HCT116 (cell line): ENCODE measurements around the gene RIPOR3. TPM values are rescaled to one million over a fixed set of nuclear protein-coding genes. Genes with fewer than 3 reads are reported as not detected.
A peak's percentile ranks its signal among the peaks of the same experiment; 100 is the strongest.

Experiments used
- ATAC-seq: fragments of 200-7000 bp; cut with Tn5 transposase; 2 replicates; pipeline ENCODE4 v1.9.1; 2020; ENCODE audit warnings: mild to moderate bottlenecking, moderate library complexity
- BruUV-seq: library from RNA; stranded (reverse); fragments of 400-500 nt; replicated peaks from 2 replicates; lab custom pipeline; 2021; lab: Mats Ljungman, UMichigan
- CTCF ChIA-PET: fragments of 300-600 bp; sonication (Branson Sonifier 250); formaldehyde crosslinking; loops from one replicate; lab custom pipeline; 2021; ENCODE audit warnings: antibody characterized with exemption; lab: Charles Lee
- POLR2A ChIA-PET: fragments of 300-600, 350-600 bp; sonication (Branson Sonifier 250); formaldehyde crosslinking; loops from one replicate; lab custom pipeline; 2021; ENCODE audit warnings: antibody characterized with exemption; lab: Charles Lee
- RAD21 ChIA-PET, 2 experiments: fragments of 300-600 bp; sonication (Branson Sonifier 250); formaldehyde crosslinking; loops; one replicate each; lab custom pipeline; 2023; ENCODE audit warnings: low total read pairs in 2 of 2; ENCODE audit not compliant: uncharacterized antibody in 2 of 2, unreplicated experiment in 2 of 2, low non-redundant PET in 1 of 2; lab: Charles Lee
- DNase-seq: peaks from one replicate; pipeline ENCODE4 v3.0.0-alpha.2; 2010; ENCODE audit warnings: low read depth, low spot score
- H2AFZ ChIP-seq: fragments of 200-600 bp; shearing (Covaris generic), sonication (generic); 2 replicates; pipeline ENCODE4 v1.6.1; 2017; ENCODE audit warnings: low read depth, mixed run types, mixed read lengths, antibody characterized with exemption, low read length; ENCODE audit not compliant: poor library complexity, severe bottlenecking
- H3K27ac ChIP-seq: 2 replicates; pipeline ENCODE4 v1.5.1; 2012; ENCODE audit warnings: low read depth, low read length
- H3K27me3 ChIP-seq: fragments of 200-600 bp; sonication (generic); 2 replicates; pipeline ENCODE4 v1.6.1; 2016; ENCODE audit warnings: mixed run types, low read length, mixed read lengths; ENCODE audit not compliant: insufficient read depth
- H3K36me3 ChIP-seq, 2 experiments: fragments of 200-500 bp in 1 of 2; fragments of 200-600 bp in 1 of 2; sonication (Bioruptor generic) in 1 of 2; sonication (generic) in 1 of 2; 2 replicates each; pipeline versions ENCODE4 v1.5.1 to v1.6.1; 2014 to 2016; ENCODE audit warnings: low read length in 2 of 2, inconsistent platforms in 1 of 2, mixed read lengths in 1 of 2, mixed run types in 1 of 2; ENCODE audit not compliant: insufficient read depth in 2 of 2, control insufficient read depth in 1 of 2
- H3K4me1 ChIP-seq, 2 experiments: fragments of 200-600 bp in 1 of 2; sonication (generic) in 1 of 2; 2 replicates each; pipeline versions ENCODE4 v1.5.1 to v1.6.1; 2012 to 2017; ENCODE audit warnings: low read length in 2 of 2, inconsistent platforms in 1 of 2, mild to moderate bottlenecking in 1 of 2, mixed read lengths in 1 of 2, mixed run types in 1 of 2, moderate library complexity in 1 of 2; ENCODE audit not compliant: insufficient read depth in 2 of 2, control insufficient read depth in 1 of 2
- H3K4me2 ChIP-seq: fragments of 200-600 bp; sonication (generic); 2 replicates; pipeline ENCODE4 v1.6.1; 2017; ENCODE audit warnings: mixed run types, low read length, mixed read lengths
- H3K4me3 ChIP-seq, 2 experiments: fragments of 200-600 bp in 1 of 2; sonication (generic) in 1 of 2; replicated peaks in 1 of 2; 2 replicates each; pipeline ENCODE4 v1.5.1; 2011 to 2016; ENCODE audit warnings: low read length in 2 of 2, control low read depth in 1 of 2, low read depth in 1 of 2, mild to moderate bottlenecking in 1 of 2, mixed read lengths in 1 of 2, mixed run types in 1 of 2
- H3K79me2 ChIP-seq: fragments of 200-600 bp; sonication (generic); 2 replicates; pipeline ENCODE4 v1.6.1; 2017; ENCODE audit warnings: mild to moderate bottlenecking, mixed run types, low read length, moderate library complexity, mixed read lengths; ENCODE audit not compliant: insufficient read depth
- H3K9ac ChIP-seq: fragments of 200-600 bp; sonication (generic); 2 replicates; pipeline ENCODE4 v1.6.1; 2016; ENCODE audit warnings: low read length, mixed read lengths
- H3K9me2 ChIP-seq: fragments of 200-600 bp; sonication (generic), shearing (Covaris generic); 2 replicates; pipeline ENCODE4 v1.6.1; 2017; ENCODE audit warnings: mixed run types, mild to moderate bottlenecking, moderate library complexity; ENCODE audit not compliant: insufficient read depth
- H3K9me3 ChIP-seq, 2 experiments: fragments of 200-500 bp in 1 of 2; fragments of 200-600 bp in 1 of 2; sonication (Bioruptor generic) in 1 of 2; sonication (generic) in 1 of 2; 2 replicates each; pipeline ENCODE4 v1.6.1; 2014 to 2017; ENCODE audit warnings: low read length in 2 of 2, mixed read lengths in 2 of 2, inconsistent platforms in 1 of 2, low read depth in 1 of 2, mild to moderate bottlenecking in 1 of 2, mixed run types in 1 of 2, moderate library complexity in 1 of 2; ENCODE audit not compliant: control insufficient read depth in 1 of 2, insufficient read depth in 1 of 2
- H4K20me1 ChIP-seq: fragments of 200-600 bp; sonication (generic), shearing (Covaris generic); 2 replicates; pipeline ENCODE4 v1.6.1; 2017; ENCODE audit warnings: mixed run types, mild to moderate bottlenecking, moderate library complexity; ENCODE audit not compliant: insufficient read depth
- CBX3 ChIP-seq: IDR thresholded peaks from 2 replicates; pipeline ENCODE4 v1.6.1; 2012; ENCODE audit warnings: low read depth
- CEBPB ChIP-seq: IDR thresholded peaks from 2 replicates; pipeline ENCODE4 v1.6.1; 2012; ENCODE audit warnings: low read depth
- ELF1 ChIP-seq: IDR thresholded peaks from 2 replicates; pipeline ENCODE4 v1.6.1; 2012; ENCODE audit warnings: low read depth, borderline replicate concordance
- EZH2 ChIP-seq: fragments of 200-600 bp; sonication (generic); IDR thresholded peaks from 2 replicates; pipeline ENCODE4 v1.6.1; 2017; ENCODE audit warnings: antibody characterized with exemption, mixed run types
- FOSL1 ChIP-seq: IDR thresholded peaks from 2 replicates; pipeline ENCODE4 v1.6.1; 2012; ENCODE audit warnings: low read depth
- JUND ChIP-seq: IDR thresholded peaks from 2 replicates; pipeline ENCODE4 v1.6.1; 2012
- MAX ChIP-seq: IDR thresholded peaks from 2 replicates; pipeline ENCODE4 v1.6.1; 2012
- POLR2AphosphoS5 ChIP-seq: IDR thresholded peaks from 2 replicates; pipeline ENCODE4 v1.6.1; 2011; ENCODE audit warnings: mild to moderate bottlenecking, low read depth, low read length, moderate library complexity
- RAD21 ChIP-seq: IDR thresholded peaks from 2 replicates; pipeline ENCODE4 v1.6.1; 2012; ENCODE audit warnings: low read depth, mild to moderate bottlenecking
- REST ChIP-seq: IDR thresholded peaks from 2 replicates; pipeline ENCODE4 v1.6.1; 2012; ENCODE audit warnings: low read depth
- SIN3A ChIP-seq: IDR thresholded peaks from 2 replicates; pipeline ENCODE4 v1.6.1; 2012; ENCODE audit warnings: low read depth
- SP1 ChIP-seq: IDR thresholded peaks from 2 replicates; pipeline ENCODE4 v1.6.1; 2012; ENCODE audit warnings: low read depth
- ZBTB33 ChIP-seq: IDR thresholded peaks from 2 replicates; pipeline ENCODE4 v1.6.1; 2011; ENCODE audit warnings: mild to moderate bottlenecking, low read length, moderate library complexity; ENCODE audit not compliant: insufficient replicate concordance; ENCODE audit errors: extremely low read depth
- ZFX ChIP-seq: fragments of 450-650 bp; IDR thresholded peaks from 2 replicates; pipeline ENCODE4 v1.6.1; 2017
- intact Hi-C: fragments of 100-400 bp; cut with micrococcal nuclease; formaldehyde crosslinking; loops from 2 replicates; pipeline ENCODE4 v1.10.0; 2022
- total RNA-seq: library from RNA; stranded (reverse); gene quantifications from one replicate; pipeline ENCODE4 v1.2.1, GENCODE V29; 2021; ENCODE audit not compliant: unreplicated experiment
- TF ChIP-seq, protein P1 (sequence below): IDR thresholded peaks from 2 replicates; pipeline ENCODE4 v1.6.1; 2012

The RIPOR3 gene
- total RNA-seq, 1 experiment from 2014 or later: 0.22 TPM

DNA sequence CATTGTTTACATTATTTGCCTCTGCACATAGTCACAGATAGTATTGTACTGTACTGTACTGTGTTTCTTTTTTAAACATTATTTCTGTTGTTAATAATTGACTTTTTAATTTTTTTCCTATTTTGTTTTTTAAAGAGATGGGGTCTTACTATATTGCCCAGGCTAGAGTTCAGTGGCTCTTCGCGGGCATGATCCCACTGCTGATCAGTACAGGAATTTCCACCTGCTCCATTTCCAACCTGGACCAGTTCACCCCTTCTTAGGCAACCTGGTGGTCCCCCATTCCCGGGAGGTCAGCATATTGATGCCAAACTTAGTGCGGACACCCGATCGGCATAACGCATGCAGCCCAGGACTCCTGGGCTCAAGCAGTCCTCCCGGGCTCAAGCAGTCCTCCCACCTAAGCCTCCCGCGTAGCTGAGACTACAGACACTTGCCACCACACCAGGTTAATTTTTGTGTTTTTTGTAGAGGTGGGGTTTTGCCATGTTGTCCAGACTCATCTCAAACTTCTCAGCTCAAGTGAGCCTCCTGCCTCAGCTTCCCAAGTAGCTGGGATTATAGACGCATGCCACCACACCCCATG is 133.7 kb downstream of the RIPOR3 start:
- ChIA-PET POLR2A (interaction anchor here (1.3 to 1.5 kb wide), 2 partner anchors 11 to 17 kb away, joined by 4 to 5 read pairs; no protein-coding TSS in a partner anchor), CTCF (interaction anchor here (1.1 kb wide), 1 partner anchor 51 kb away, joined by 3 read pairs; no protein-coding TSS in a partner anchor), RAD21 (no interaction called here)
- ATAC-seq: no peak
- Histone ChIP-seq H3K79me2 (peaks cover 92% of the 10 kb centered on the region), H3K27me3 (no peaks in the 10 kb centered on the region), H3K9me2 (no peaks in the 10 kb centered on the region), H3K4me2 (peak overlapping the region; percentile 67), H4K20me1 (no peaks in the 10 kb centered on the region), H2AFZ (no peak overlapping the region), H3K4me1 (peaks cover 48 to 56% of the 10 kb centered on the region in 2 experiments), H3K9me3 (no peaks in the 10 kb centered on the region), H3K4me3 (no peak overlapping the region), H3K9ac (peak overlapping the region; percentile 56), H3K36me3 (peaks cover 2 to 8% of the 10 kb centered on the region in 2 experiments; a peak in 2 of 4 replicates), H3K27ac (peak overlapping the region; percentile 65; the same call in 1 of the 2 replicates)
- no peak for TF ChIP-seq RAD21
- no peak for TF ChIP-seq POLR2AphosphoS5
- no peak for TF ChIP-seq CEBPB
- TF ChIP-seq SP1: no peak
- no peak for TF ChIP-seq ZFX
- TF ChIP-seq JUND: no peak
- no peak for TF ChIP-seq FOSL1
- TF ChIP-seq EZH2: no peak
- TF ChIP-seq ZBTB33: no peak
- no peak for TF ChIP-seq MAX
- TF ChIP-seq, protein P1, sequence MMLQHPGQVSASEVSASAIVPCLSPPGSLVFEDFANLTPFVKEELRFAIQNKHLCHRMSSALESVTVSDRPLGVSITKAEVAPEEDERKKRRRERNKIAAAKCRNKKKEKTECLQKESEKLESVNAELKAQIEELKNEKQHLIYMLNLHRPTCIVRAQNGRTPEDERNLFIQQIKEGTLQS: no peak
- TF ChIP-seq CBX3: no peak
- no peak for TF ChIP-seq ELF1
- TF ChIP-seq REST: no peak
- TF ChIP-seq SIN3A: no peak
- no TSS peak for BruUV-seq
- DNase-seq: no peak
- intact Hi-C loops: loop anchor here (5.0 kb wide), 1 partner anchor 45 kb away; the partner anchor contains the start of gene PTPN1
